Suppressor macrophage treated with lipopolysaccharide for 1 hour (primary cell): ENCODE measurements around the gene AUTS2.

ENCODE experiments used
- DNase-seq, 3 donors: peaks; one replicate each; pipeline ENCODE4 v3.0.0-alpha.2; 2020 to 2022

AUTS2 gene

GRCh38 chr7:70533614-70534013 is 935.3 kb downstream of the AUTS2 start:
- DNase-seq: no peak

GRCh38 chr7:70539205-70539604 is 940.9 kb downstream of the AUTS2 start:
- DNase-seq: no peak

- no peak for DNase-seq
These were observed 941.3 kb downstream of the AUTS2 start for GRCh38 chr7:70539617-70540016.

GRCh38 chr7:70540641-70541040 is 942.4 kb downstream of the AUTS2 start:
- no peak for DNase-seq

- no peak for DNase-seq
These were observed 944.6 kb downstream of the AUTS2 start for GRCh38 chr7:70542750-70543376.

- DNase-seq: no peak
These were observed 945.7 kb downstream of the AUTS2 start for GRCh38 chr7:70544016-70544415.

- no peak for DNase-seq
These were observed 946.9 kb downstream of the AUTS2 start for GRCh38 chr7:70545214-70545613.

- DNase-seq: no peak
These were observed 953.9 kb downstream of the AUTS2 start for GRCh38 chr7:70552141-70552540.

GRCh38 chr7:70553364-70553763 is 955.1 kb downstream of the AUTS2 start:
- DNase-seq: no peak

- no peak for DNase-seq
These were observed 956.4 kb downstream of the AUTS2 start for GRCh38 chr7:70554646-70555045.

- no peak for DNase-seq
These were observed 958.5 kb downstream of the AUTS2 start for GRCh38 chr7:70556761-70557160.

GRCh38 chr7:70557338-70557737 is 959.1 kb downstream of the AUTS2 start:
- no peak for DNase-seq

GRCh38 chr7:70559815-70560214 is 961.5 kb downstream of the AUTS2 start:
- DNase-seq: no peak

GRCh38 chr7:70563960-70564359 is 965.7 kb downstream of the AUTS2 start:
- DNase-seq: no peak

GRCh38 chr7:70565721-70566370 is 967.6 kb downstream of the AUTS2 start:
- no peak for DNase-seq

GRCh38 chr7:70566671-70567070 is 968.4 kb downstream of the AUTS2 start:
- DNase-seq: no peak

- no peak for DNase-seq
These were observed 970.5 kb downstream of the AUTS2 start for GRCh38 chr7:70568674-70569334.

- no peak for DNase-seq
These were observed 971.1 kb downstream of the AUTS2 start for GRCh38 chr7:70569335-70569819.

GRCh38 chr7:70570029-70570428 is 971.8 kb downstream of the AUTS2 start:
- no peak for DNase-seq

- DNase-seq: no peak
These were observed 972.7 kb downstream of the AUTS2 start for GRCh38 chr7:70570961-70571360.

GRCh38 chr7:70571403-70571934 is 973.2 kb downstream of the AUTS2 start:
- peak; percentile 30 to 61 (median 42) for DNase-seq

- DNase-seq: no peak
These were observed 973.7 kb downstream of the AUTS2 start for GRCh38 chr7:70571961-70572360.

- no peak for DNase-seq
These were observed 974.3 kb downstream of the AUTS2 start for GRCh38 chr7:70572571-70572970.
